Right cardiac atrium (tissue), 5 donors: ENCODE measurements around the gene EEPD1. TPM values are rescaled to one million over a fixed set of nuclear protein-coding genes. Genes with fewer than 3 reads are reported as not detected.

Experiments
- ATAC-seq, 2 donors: fragments of 200-7000 bp; cut with Tn5 transposase; one replicate each; pipeline versions ENCODE4 v1.8.0 to v1.9.1; 2020; ENCODE audit warnings: moderate library complexity in 2 of 2, mild to moderate bottlenecking in 1 of 2
- DNase-seq, 3 donors: peaks; one replicate each; pipeline ENCODE4 v3.0.0-alpha.2; 2020
- H3K27ac ChIP-seq: one replicate; pipeline ENCODE4 v1.5.1; 2013; ENCODE audit warnings: mild to moderate bottlenecking, low read length, control low read depth, moderate library complexity
- H3K27me3 ChIP-seq: one replicate; pipeline ENCODE4 v1.6.1; 2013; ENCODE audit not compliant: control insufficient read depth, insufficient read depth
- H3K4me1 ChIP-seq: one replicate; pipeline ENCODE4 v1.6.1; 2013; ENCODE audit warnings: low read length; ENCODE audit not compliant: control insufficient read depth, insufficient read depth
- H3K4me3 ChIP-seq: one replicate; pipeline ENCODE4 v1.5.1; 2013; ENCODE audit warnings: low read length, control low read depth
- H3K9me3 ChIP-seq: one replicate; pipeline ENCODE4 v1.6.1; 2013; ENCODE audit warnings: low read length; ENCODE audit not compliant: control insufficient read depth
- WGBS: extraction: QIAGEN DNeasy Blood & Tissue Kit; methylation state at CpG from one replicate; pipeline ENCODE4 v1.1.7; 2013; 5-methylcytosine and 5-hydroxymethylcytosine counted together
- intact Hi-C, 4 donors: fragments of 100-400 bp; cut with DNase I; formaldehyde crosslinking; loops; one replicate each; pipeline versions ENCODE4 v1.11.0 to v1.14.0; 2022 to 2023
- polyA plus RNA-seq: library from polyadenylated mRNA; stranded (reverse); fragments of 200-250 nt; gene quantifications from one replicate; pipeline ENCODE4 v1.2.3, GENCODE V29; 2013
- total RNA-seq, 4 donors: library from RNA; stranded (reverse); fragmentation: NEBNext Ultra II Directional; extraction: Animal tissue kit (Norgen Biotek cat#: 25700); gene quantifications; one replicate each; pipeline ENCODE4 v1.2.1, GENCODE V29; 2021
- donor health status: healthy with polysubstance abuse.
- donor health status: DM: no; HTN: yes; CAD: no.
- donor health status: DM: no; HTN: no; CAD: no.
- donor health status: DM: no; HTN: yes; CAD: no; lungs with severe emphysema.
- donor health status: DM: yes; HTN: yes; CAD: no.

The EEPD1 gene
- total and polyA plus RNA-seq, 5 donors = 3.0 to 7.8 (median 4.4) TPM

GRCh38 chr7:36180121-36180520, 27.1 kb downstream of the EEPD1 start:
- H3K4me1 ChIP-seq = peaks cover 6% of the 10 kb centered on the region

GRCh38 chr7:36181668-36182067, 28.6 kb downstream of the EEPD1 start:
- 80% methylated on average over 4 of the region's 4 CpGs for WGBS
- intact Hi-C loops = no loop called here

More at GRCh38 chr7:36180121-36180520, 27.1 kb downstream of the EEPD1 start:
- no peak for DNase-seq
- 82% methylated on average over 5 of the region's 5 CpGs for WGBS
- no peak for ATAC-seq
- intact Hi-C loops = no loop called here
- Histone ChIP-seq H3K9me3 (no peaks in the 10 kb centered on the region), H3K27me3 (no peaks in the 10 kb centered on the region), H3K27ac (no peak overlapping the region), H3K4me3 (no peak overlapping the region)

GRCh38 chr7:36182854-36183604, 30.0 kb downstream of the EEPD1 start:
- Histone ChIP-seq H3K27me3 (no peaks in the 10 kb centered on the region), H3K9me3 (no peaks in the 10 kb centered on the region), H3K4me3 (no peak overlapping the region), H3K4me1 (peaks cover 2% of the 10 kb centered on the region), H3K27ac (peak overlapping the region; percentile 30)
- intact Hi-C loops = no loop called here
- 55% methylated on average over 13 of the region's 13 CpGs for WGBS
- DNase-seq = no peak
- ATAC-seq = peak in 1 of 2 donors; percentile 46

More at GRCh38 chr7:36181668-36182067, 28.6 kb downstream of the EEPD1 start:
- Histone ChIP-seq H3K9me3 (no peaks in the 10 kb centered on the region), H3K4me1 (peaks cover 2% of the 10 kb centered on the region), H3K27ac (no peak overlapping the region), H3K27me3 (no peaks in the 10 kb centered on the region), H3K4me3 (no peak overlapping the region)
- ATAC-seq (no peak), DNase-seq (no peak)

GRCh38 chr7:36185092-36185491, 32.0 kb downstream of the EEPD1 start:
- DNase-seq (no peak), ATAC-seq (no peak)
- no peaks in the 10 kb centered on the region for H3K27me3 ChIP-seq
- intact Hi-C loops = no loop called here
- no peaks in the 10 kb centered on the region for H3K9me3 ChIP-seq
- WGBS = 86% methylated on average over 2 of the region's 2 CpGs
- no peak overlapping the region for H3K4me3 ChIP-seq
- H3K27ac ChIP-seq = no peak overlapping the region
- peaks cover 2% of the 10 kb centered on the region for H3K4me1 ChIP-seq

- Histone ChIP-seq H3K4me3 (no peak overlapping the region), H3K4me1 (peaks cover 2% of the 10 kb centered on the region), H3K27me3 (no peaks in the 10 kb centered on the region), H3K27ac (no peak overlapping the region), H3K9me3 (no peaks in the 10 kb centered on the region)
- DNase-seq (no peak), ATAC-seq (no peak)
- intact Hi-C loops = no loop called here
- WGBS = 96% methylated on average over 7 of the region's 7 CpGs
Measured at GRCh38 chr7:36185756-36186155, 32.7 kb downstream of the EEPD1 start.

- WGBS = 84% methylated on average over 6 of the region's 6 CpGs
- DNase-seq = no peak
- H3K9me3 ChIP-seq = no peaks in the 10 kb centered on the region
- intact Hi-C loops = no loop called here
- no peaks in the 10 kb centered on the region for H3K27me3 ChIP-seq
- H3K4me1 ChIP-seq = peaks cover 6% of the 10 kb centered on the region
- H3K4me3 ChIP-seq = no peak overlapping the region
- no peak for ATAC-seq
- H3K27ac ChIP-seq = no peak overlapping the region
Measured at GRCh38 chr7:36186359-36187121, 33.5 kb downstream of the EEPD1 start.

- Histone ChIP-seq H3K27ac (no peak overlapping the region), H3K9me3 (no peaks in the 10 kb centered on the region), H3K4me1 (peaks cover 4% of the 10 kb centered on the region), H3K27me3 (no peaks in the 10 kb centered on the region), H3K4me3 (no peak overlapping the region)
- DNase-seq (no peak), ATAC-seq (no peak)
- intact Hi-C loops = no loop called here
- 86% methylated on average over 5 of the region's 5 CpGs for whole genome bisulfite sequencing
Measured at GRCh38 chr7:36188266-36188665, 35.2 kb downstream of the EEPD1 start.

GRCh38 chr7:36188906-36189305, 35.9 kb downstream of the EEPD1 start:
- no peak overlapping the region for H3K27ac ChIP-seq
- peaks cover 4% of the 10 kb centered on the region for H3K4me1 ChIP-seq
- no peak for ATAC-seq
- 89% methylated on average over 4 of the region's 4 CpGs for WGBS
- no peaks in the 10 kb centered on the region for H3K9me3 ChIP-seq
- intact Hi-C loops = no loop called here
- H3K27me3 ChIP-seq = no peaks in the 10 kb centered on the region
- H3K4me3 ChIP-seq = no peak overlapping the region
- DNase-seq = no peak

- peaks cover 4% of the 10 kb centered on the region for H3K4me1 ChIP-seq
- 77% methylated on average over 5 of the region's 5 CpGs for WGBS
- H3K27ac ChIP-seq = no peak overlapping the region
- H3K27me3 ChIP-seq = no peaks in the 10 kb centered on the region
- no peaks in the 10 kb centered on the region for H3K9me3 ChIP-seq
- peak in 2 of 3 donors; percentile 60 to 66 for DNase-seq
- no peak for ATAC-seq
- no peak overlapping the region for H3K4me3 ChIP-seq
- intact Hi-C loops = no loop called here
Measured at GRCh38 chr7:36190447-36191291, 37.6 kb downstream of the EEPD1 start.

GRCh38 chr7:36191292-36191920, 38.4 kb downstream of the EEPD1 start:
- Histone ChIP-seq H3K27me3 (no peaks in the 10 kb centered on the region), H3K4me3 (no peak overlapping the region), H3K27ac (no peak overlapping the region), H3K9me3 (no peaks in the 10 kb centered on the region), H3K4me1 (peaks cover 4% of the 10 kb centered on the region)
- intact Hi-C loops = no loop called here
- 82% methylated on average over 7 of the region's 7 CpGs for WGBS
- DNase-seq (no peak), ATAC-seq (no peak)
